ENCODE measurements around the gene GFAP.
"Not testable (repeated sequence)": the region's sequence is repeated elsewhere in the genome, so short reads cannot be mapped to it uniquely, and the experiment has no call there.

Gene GFAP

DNA sequence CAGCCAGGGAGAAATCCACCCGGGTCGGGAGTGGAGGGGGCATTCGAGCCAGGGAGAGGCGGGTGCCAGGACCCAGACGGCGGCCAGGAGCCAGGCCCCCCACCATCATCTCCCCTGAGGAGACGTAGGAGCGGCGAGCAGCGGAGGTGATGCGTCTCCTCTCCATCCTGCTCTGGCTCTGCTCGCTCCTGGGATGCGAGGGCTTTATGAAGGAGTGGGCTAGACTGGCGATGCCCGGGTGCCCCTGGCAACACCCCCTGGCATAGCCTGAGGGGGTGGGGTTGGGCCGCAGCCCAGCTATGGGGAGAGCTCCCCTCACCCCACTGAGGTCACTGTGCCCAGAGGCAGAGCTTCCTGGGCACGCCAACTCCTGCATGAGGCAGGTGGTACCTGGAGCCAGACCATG lies at the start of gene GFAP:
TSS of gene GFAP (minus strand) at position 180 of the 406 bp plus-strand sequence. CDS start at position 166, 14 bp downstream.
- no peak for DNase-seq

DNA sequence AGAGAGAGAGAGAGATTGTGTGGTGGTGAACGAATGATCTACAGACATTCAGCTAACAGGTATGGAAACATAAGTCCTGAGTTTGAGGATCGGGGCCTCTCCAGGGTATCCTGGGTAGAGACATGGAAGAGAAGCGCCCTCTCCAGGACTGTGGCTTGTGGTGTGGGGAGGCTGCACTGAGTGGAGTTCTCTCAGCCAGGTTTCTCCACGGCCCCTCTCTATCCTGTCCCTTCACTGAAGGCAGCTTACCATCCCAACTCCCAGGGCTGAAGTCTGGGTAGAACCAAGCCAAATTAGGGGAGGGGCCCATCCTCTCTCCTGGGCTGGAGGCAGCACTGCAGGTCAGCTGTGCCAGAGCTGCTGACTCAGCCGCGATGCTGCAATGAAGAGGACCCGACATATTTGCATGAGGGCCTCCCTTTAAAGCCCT lies 46.6 kb upstream of the GFAP start:
- DNase-seq, result no peak

DNA sequence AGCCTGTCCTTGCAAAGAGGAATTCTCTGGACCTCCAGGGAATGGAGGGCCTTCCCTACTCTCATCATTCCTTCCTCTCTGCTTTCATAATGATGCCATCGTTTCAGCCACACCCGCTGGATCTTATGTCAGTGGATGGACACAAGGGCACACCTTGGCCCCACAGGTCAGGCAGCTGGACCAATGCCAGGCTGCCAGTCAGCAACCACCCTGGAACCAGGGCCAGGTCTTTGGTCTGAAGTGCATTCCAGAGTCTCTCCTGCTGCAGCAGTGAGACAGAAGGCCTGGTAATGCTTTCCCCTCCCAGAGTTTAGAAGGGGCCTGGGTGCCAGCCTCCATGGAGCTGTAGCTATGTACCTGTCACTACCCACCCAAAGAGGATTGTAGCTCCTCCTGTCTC lies 45.4 kb upstream of the GFAP start:
- DNase-seq, result no peak

DNA sequence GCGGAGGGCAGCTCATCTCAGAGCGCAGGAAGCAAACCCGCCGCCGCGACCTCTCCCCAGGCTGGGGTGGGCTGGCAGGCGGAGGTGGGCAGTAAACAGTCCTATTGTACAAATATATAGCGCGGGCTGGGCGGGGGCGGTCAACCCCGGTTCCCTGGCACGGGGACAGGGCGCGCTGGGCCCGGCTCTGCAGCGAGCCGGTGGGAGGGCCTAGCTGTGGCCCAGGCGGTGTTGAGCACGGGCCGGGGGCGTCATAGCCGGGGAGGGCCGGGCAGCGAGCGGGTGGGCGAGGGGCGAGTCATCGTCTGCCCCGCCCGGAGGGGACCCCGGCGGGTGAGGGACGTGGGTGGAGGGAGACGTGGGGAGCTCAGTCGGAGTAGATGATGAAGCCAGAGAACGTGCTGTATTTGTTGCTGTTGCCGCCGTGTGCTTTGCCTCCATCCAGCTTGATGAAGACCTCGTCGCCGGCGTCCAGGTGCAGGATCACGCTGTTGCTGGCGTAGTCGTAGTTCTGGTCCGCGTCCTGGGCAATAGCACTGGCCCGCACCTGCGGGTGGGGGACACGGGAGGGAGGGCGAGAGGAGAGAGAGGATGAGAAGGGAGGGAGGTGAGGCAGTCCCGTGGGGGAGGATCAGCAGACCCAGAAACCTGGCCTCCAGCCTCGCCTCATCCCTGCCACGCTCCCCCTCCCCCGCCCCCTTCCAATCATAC lies 44.7 kb upstream of the GFAP start:
- DNase-seq, result no peak

DNA sequence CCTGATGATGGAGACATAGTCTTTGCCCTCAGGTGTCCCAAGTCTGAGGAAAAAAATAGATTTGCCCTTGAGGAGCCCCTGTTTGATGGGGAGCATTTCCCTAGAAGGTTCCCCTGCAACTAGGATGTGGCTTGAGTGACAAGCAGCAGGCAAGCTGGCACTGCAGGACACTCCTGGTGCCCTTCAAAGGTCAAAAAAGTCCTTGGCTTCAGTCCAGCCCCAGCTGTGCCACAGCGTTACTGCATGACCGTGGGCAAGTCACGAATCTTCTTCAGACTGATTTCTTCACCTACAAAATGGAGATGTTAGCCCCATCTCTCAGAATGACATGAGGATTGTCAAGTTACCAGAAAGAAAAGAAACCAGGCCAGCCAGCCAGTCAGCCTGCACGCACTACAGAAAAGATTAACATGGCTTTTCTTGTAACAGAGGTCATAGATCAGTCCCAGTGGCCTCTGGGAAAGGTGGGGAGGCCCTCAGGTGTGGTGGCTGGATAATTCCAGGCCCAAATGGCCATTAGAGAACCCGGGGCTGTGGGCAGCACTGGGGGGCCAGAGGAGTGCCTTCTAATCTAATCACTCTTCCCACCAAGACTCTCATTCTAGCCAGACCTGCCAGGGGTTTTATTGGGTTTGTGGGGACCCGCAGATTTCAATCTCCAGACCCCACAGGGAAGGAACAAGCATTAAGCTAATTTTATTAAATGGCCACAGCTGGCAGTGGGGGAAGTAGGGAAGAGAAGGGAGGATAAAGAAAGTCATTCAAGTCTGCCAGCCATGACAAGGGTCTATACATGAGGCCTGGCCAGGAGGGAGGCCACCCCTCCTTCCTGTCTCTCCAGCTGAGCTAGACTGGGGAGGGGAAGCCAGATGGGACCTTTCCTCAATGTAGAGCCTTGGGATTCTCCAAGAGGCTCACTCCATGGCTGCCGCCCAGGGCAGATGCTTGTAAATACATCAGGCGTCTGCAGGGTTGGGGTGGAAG lies 42.0 kb upstream of the GFAP start:
- no peak for DNase-seq

DNA sequence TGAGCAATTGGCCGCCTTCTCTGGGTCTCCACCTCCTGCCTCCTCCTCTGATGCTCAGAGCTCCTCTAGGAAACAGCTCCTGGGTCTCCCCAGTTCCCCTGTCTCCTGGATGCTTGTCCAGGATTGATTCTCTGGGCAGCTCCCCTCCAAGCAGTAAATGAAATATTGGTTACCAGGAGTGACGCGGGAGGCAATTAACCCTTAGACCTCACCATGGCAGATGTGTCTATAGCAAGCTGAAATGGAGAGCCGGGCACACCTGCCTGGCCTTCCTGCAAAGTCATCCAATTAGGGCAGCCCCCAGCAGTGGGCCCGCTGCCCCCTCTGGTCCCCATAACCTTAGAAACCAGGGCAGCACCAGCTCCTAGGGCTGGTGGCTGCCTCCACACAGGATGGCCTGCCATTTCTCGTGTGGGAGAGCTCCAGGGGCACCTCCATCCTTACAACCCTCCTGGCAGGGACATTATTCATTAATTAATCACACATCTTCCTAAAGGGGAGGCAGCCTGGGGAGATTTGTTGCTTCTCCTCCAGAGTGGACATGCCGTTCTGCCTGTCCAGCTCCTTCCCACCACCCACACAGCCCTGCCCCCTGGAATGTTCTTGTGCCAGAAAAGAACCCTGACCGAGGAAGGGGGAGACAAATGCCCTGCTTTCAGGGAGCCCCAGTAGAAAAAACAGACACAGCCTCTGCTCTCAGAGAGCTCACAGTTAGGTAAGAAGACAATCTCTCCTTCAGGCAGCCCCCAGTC lies 40.5 kb upstream of the GFAP start:
- no peak for DNase-seq

DNA sequence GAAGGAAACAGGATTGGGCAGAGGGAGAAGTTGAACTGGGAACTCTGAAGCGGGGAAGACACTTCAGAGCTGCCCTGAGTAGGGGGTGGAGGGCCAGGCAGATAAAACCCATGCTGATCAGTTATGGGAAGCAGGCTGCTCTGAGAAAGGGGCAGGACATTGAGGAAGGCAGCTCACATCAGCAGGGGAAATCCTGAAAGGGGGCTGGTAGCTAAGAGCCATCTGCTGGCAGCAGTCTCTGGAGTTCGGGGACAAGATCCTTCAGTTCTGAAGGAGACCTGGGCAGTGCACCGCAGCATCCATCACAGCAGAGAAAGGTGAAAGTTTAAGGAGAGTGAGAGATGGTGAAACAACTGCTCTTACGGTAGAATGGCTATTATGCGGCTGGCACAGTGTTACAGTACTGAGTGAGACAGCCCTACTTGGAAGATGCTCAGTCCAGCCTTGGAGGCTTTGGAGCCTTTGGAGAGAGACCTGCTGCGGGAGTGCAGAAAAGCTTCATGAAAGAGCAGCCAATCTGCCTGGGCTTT lies 37.7 kb upstream of the GFAP start:
- DNase-seq, result no peak

DNA sequence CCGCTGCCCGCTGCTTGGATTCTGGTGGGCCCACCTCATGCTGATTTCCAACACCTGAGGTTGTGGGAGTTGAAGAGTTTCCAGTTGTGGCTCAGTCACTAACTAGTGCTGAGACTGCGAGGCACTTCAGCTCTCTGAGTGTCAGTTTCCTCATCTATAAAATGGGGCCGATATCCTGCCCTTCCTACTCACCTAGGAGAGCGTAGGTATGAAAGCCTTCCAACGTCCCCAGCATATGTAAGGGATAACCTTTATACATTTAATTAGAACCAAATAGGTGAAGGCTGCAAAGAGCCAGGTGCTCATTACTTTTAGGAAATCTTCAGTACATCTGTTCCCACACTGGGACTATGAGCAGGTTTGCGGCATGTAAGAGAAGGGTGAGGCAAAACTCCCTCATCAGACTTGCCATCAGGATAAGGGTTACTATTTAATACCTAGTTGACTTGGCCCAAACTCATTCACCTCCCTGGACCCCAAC lies 33.1 kb upstream of the GFAP start:
- DNase-seq, result no peak

DNA sequence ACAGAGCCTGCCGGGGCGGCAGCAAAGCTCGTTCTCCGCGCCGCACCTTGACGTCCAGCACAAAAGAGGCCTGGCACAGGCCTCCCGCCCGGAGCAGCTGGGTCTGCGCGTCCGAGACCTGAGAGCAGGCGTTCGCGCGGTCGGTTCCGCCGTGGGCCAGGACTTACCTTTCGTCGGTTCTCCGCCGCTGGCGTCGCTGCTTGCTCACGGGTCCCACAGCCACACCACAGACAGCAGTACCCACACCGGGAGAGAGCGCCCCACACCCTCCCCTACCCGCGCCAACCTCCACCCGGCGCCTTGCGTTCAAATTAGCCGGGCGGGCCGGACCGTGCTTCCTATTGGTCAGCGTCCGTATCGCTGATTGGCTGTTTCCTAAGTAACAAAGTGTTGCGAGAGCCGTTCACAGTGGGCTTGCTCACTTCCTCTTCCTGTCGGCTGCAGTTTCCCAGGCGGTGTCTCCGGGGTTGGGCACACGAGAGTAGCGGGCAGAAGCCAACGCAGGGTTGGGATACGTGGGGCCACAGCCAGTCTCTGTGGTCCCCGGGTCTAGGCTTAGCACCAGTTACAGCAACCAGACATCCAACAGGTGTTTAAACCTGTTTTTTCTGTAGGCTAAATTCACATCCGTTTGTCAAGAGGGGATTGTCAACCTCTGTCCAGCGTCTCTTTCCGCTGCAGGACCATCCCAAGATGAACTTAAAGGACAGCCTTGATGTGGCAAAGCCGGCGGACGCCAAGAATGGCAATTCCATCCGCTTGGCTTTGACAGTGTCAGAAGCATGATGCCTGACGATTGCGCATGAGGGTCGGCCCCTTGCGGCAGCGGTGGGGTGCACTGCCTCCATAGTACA lies 32.4 kb upstream of the GFAP start, which contains the start of gene KIF18B:
TSS of gene KIF18B (minus strand) at position 313 of the 854 bp plus-strand sequence. CDS start 11,429 bp downstream, outside the sequence.
- DNase-seq, result peak; percentile 91 to 95

DNA sequence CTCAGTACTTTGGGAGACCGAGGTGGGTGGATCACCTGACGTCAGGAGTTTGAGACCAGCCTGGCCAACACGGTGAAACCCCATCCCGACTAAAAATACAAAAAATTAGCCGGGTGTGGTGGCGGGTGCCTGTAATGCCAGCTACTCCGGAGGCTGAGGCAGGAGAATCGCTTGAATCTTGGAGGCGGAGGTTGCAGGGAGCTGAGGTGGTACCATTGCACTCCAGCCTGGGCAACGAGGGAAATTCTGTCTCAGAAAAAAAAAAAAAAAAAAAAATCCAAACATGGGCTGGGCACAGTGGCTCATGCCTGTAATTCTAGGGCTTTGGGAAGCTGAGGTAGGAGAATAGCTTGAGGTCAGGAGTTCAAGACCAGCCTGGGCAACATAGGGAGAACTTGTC lies 30.4 kb upstream of the GFAP start:
- not testable (repeated sequence) for DNase-seq

DNA sequence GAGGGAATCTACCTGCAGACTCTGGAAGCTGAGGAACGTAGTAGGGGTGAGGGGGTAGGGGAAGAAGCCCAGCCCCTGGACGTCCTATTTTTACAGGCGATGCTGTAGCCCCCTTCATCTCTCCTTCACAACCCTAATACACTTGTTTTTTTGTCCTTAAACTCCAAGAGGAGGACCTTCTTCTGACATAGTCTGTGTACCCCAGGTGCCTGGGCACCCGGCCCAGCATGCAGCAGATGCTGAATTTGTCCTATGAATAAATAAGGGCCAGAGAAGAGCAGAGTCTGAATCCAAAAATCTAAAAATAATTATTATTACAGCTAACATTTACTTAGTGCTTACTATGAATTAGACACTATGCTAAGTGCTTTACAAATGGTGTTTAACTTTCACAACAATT lies 27.2 kb upstream of the GFAP start:
- no peak for DNase-seq

DNA sequence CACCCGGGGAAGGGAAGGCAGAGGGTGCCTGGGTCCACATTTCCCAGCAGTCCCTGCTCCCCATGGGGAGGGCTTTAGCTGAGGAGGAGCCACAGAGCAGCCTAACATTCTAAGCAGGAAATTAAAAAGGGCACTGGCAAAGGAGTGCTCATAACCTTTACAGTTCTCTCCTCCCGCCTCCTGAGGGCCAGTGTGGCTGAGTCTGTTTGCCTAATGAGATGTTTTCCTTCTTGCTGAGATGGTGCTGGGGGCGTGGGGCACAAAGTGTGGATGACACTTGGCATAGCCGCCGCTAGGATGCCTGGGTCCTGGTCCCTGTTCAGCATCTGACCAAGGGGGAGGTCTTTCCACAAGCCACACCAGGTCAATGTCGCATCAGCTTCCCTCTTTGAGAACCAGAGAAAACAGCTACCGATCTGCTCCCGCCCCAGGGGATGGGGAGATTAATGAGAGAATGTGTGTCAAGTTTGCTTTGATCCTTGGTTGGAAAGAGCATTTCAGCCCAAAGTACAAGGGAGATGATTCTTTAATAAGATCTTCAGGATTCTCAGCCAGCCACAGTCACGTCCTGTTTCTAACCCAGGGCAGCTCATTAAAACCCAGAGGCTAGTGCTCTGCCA lies 26.5 kb upstream of the GFAP start:
- DNase-seq, result no peak

DNA sequence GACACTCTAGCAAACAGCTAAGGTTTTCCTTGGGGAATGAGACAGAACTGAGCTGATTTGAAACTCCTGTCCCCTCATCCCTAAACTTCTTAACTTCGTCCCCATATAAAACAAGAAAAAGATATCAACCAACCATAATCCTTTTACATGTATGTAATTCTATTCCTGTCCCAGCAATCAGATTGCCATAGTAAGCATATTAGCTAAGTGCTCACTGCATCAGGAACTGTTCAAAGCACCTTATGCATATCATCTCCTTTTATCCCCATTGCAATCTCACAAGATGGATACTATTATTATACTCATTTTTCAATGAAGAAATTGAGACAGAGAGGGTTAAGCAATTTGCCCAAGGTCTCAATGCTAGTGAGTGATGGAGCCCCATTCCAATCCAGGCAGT lies 25.5 kb upstream of the GFAP start:
- no peak for DNase-seq

DNA sequence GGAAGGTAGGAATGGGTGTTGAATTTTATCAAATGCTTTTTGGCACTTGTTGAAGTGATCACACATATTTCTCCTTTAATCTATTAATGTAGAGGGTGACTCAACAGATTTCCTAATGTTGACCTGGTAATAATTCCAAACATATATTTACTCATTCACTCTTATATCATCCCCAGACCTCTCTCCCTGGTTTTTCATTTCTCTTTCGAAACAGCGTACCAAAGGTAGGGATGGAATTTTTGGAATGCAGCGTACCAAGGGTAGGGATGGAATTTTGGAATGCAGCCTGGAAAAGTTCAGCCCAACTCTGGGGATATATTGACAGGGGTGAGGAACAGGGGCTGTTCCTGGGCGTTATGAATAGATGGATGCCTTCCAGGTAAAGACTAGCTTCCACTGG lies 25.0 kb upstream of the GFAP start:
- DNase-seq, result no peak

DNA sequence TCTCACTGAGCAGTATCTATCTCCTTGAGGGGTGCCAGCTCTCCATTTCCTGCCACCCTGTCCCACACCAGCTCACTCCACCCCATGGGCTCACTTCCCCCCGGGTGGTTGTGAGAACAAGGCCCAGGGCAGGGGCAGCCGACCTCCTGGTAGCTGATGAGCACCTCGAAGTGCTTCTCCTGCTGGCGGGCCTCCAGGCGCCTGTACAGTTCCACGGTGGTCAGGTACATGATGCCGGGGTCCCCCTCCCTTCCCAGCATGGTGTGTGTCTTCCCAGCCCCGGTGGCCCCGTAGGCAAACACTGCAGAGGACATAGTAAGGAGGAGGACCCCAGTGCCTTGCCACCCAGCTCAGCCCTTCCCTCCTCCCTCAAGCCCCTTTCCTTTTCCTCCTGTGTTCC lies 19.8 kb upstream of the GFAP start:
- DNase-seq, result no peak

DNA sequence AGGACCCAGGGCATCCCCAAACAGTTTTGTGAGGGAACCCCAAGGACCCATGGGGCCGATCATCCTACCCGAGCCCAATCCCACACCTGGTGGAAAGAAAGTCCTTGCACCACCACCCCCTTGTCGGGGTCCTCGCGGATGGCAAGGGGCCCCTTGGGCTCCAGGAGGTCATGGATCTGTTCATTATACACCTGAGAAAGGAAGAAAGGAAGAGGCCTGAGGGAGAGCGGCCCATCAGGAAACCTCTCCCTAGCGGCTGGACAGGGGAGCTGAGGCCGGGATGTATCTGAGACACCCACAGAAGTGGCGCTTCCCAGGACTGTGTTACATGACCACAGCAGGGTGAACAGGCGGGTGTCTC lies 19.4 kb upstream of the GFAP start:
- DNase-seq, result no peak

DNA sequence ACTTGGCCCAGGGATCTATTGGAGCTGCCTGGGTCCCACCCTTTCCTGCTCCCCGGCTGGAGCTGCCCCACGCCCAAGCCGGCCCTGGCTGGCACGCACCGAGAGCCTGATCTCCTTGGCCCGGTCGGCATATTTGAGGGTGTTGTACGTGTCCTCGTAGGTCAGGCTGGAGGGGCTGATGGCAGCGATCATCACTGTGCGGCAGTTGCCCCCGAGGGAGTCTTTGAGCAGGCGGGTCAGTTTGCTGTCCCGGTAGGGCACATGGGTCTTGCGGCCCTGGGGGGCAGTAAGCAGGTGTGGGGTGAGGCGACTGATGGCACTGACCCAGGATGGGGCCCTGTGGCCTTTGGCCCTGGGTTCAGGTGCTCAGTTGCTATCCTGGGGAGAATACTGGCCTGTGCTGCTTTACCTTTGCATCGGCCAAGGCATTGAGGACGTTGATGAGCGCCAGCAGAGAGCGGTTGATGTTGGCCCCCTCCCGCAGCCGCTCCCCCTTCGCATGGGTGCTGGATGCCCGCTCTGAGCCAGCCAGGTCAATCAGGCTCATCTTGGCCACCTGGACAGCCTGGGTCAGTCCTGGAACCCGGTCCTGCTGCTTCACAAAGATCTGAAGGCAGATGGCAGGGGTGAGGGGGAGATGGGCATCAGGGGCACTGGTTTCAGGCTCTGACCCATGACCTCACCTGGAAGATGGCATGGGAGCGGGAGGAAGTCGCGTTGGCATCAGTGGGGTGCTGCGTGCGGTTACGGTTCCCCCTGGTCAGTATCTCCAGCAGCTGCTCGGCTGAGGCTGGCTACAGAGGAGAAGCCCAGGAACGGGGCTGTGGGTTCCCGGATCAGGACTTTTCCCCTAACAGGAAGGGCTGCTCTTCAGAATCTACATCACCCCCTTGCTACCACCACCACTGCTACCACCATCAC lies 18.8 kb upstream of the GFAP start:
- no peak for DNase-seq

DNA sequence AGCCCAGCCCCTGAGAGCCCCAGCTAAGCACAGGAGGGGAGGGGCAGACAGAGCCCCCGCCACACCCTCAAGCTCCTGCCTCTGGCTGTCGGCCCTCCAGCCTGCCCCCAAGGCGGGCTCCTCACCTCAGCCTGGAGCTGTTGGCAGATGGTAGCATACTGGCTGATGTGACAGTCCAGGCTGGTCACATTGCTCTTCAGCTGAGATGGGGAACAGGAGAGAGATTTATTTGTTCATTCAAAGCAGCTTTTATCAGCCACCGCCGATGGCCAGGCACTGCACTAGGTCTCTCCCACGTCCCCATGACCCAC lies 17.4 kb upstream of the GFAP start:
- no peak for DNase-seq

DNA sequence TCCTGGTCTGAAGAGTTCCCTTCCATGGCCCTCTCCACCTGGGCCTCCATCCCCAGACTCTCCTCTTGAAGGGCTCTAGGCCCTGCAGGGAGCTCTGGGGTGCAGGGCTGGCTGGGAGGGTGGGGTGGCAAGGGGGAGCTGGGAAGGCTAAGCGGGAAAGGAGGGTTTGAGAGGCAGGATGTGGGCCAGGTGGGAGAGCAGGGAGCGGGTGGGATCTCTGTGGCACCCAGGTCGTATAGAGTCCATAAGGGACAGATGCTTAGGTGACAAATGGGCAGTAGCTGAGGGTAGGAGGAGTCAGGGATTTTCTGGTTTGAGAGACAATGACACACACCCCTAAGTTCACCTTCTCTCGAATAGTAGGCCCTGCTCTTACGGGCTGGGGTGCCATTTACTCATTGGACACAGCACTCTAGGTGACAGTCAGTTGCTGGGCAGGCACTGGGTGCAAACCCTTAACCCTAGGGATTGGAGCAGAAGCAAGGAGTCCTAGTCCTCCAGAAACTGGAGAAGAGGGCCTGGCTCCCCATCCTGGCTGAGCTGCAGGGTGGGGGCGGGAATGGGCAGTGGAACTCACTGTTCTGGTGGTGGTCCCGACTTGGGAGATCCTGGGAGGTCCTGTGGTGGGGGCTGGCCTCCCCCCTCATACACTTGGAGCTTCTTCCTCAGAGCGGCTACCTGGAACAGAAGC lies 16.9 kb upstream of the GFAP start:
- no peak for DNase-seq

DNA sequence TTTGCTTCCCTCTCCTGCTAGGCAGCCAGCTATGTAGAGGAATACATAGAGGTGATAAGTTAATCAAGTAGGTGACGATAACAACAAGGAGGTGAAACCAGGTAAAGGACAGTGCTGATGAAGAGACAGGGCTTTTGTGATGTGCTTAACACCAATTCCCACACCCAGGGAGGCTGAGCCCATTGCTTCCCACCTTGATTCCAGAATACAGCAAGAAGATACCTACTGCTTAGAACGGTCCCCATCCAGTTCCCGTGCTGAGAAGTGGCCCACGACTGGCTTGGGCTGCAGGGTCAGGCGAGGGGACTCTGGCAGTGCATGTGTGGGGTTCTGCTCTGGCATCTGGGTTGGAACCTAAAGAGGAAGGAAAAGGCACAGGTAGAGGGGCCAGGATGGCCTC lies 16.1 kb upstream of the GFAP start:
- no peak for DNase-seq
